ENCODE measurements around the gene TMEM98.

Gene TMEM98

GRCh38 chr17:32935726-32936125 lies 7.8 kb downstream of the TMEM98 start:
- no peak overlapping the region for H3K9ac ChIP-seq (ENCODE audit: low read length)
- H3K4me3 ChIP-seq (ENCODE audit: low read depth, low read length) = no peak overlapping the region
- H3K23ac ChIP-seq (ENCODE audit: low read length) = no peak overlapping the region
- H4K8ac ChIP-seq (ENCODE audit: low read depth, low read length) = no peak overlapping the region
- no peak overlapping the region for H2BK5ac ChIP-seq (ENCODE audit: low read depth, low read length, poor library complexity)
- H3K4me2 ChIP-seq (ENCODE audit: low read length) = no peak overlapping the region
- no peak overlapping the region for H2BK12ac ChIP-seq (ENCODE audit: low read length)
- H3K27me3 ChIP-seq (ENCODE audit: insufficient read depth, low read length) = no peaks in the 10 kb centered on the region
- H3K4ac ChIP-seq (ENCODE audit: low read depth, low read length) = no peak overlapping the region
- H2AFZ ChIP-seq (ENCODE audit: insufficient read depth, low read length, poor library complexity) = no peak overlapping the region
- DNase-seq = no peak
- H3K4me1 ChIP-seq (ENCODE audit: control insufficient read depth in 1 of 2, insufficient read depth in 2 of 2, low read length in 2 of 2) = peaks cover 7 to 9% of the 10 kb centered on the region in 2 experiments
- H3K14ac ChIP-seq (ENCODE audit: low read length) = no peak overlapping the region
- no peaks in the 10 kb centered on the region for H3K79me1 ChIP-seq (ENCODE audit: low read length)
- no peak overlapping the region for H3K27ac ChIP-seq (ENCODE audit: low read depth, low read length)
- H4K91ac ChIP-seq (ENCODE audit: low read depth, low read length) = no peak overlapping the region
- no peaks in the 10 kb centered on the region for H3K79me2 ChIP-seq (ENCODE audit: control insufficient read depth, insufficient read depth, low read length, poor library complexity)
- no CpG with 5 or more reads among the region's 2 CpGs for WGBS (ENCODE audit: extremely low coverage, insufficient coverage, insufficient read length)
- no peak overlapping the region for H2AK5ac ChIP-seq (ENCODE audit: low read length)
- no peak overlapping the region for H4K12ac ChIP-seq (ENCODE audit: low read depth, low read length)
- H3K9me3 ChIP-seq (ENCODE audit: insufficient read depth, low read depth, low read length) = no peaks in the 10 kb centered on the region
- H3K36me3 ChIP-seq (ENCODE audit: control insufficient read depth in 1 of 2, insufficient read depth in 2 of 2, low read length in 2 of 2) = peaks cover 27 to 33% of the 10 kb centered on the region in 2 experiments
- H3K18ac ChIP-seq (ENCODE audit: low read length) = no peak overlapping the region
- H2BK120ac ChIP-seq (ENCODE audit: insufficient read depth, low read length, poor library complexity) = no peak overlapping the region

GRCh38 chr17:32936186-32936893 lies 8.4 kb downstream of the TMEM98 start:
- Histone ChIP-seq H3K79me2 (ENCODE audit: control insufficient read depth, insufficient read depth, low read length, poor library complexity) (no peaks in the 10 kb centered on the region), H3K14ac (ENCODE audit: low read length) (no peak overlapping the region), H3K79me1 (ENCODE audit: low read length) (no peaks in the 10 kb centered on the region), H3K4me1 (ENCODE audit: control insufficient read depth in 1 of 2, insufficient read depth in 2 of 2, low read length in 2 of 2) (peaks cover 10 to 13% of the 10 kb centered on the region in 2 experiments), H2BK12ac (ENCODE audit: low read length) (no peak overlapping the region), H3K27ac (ENCODE audit: low read depth, low read length) (no peak overlapping the region), H2AK5ac (ENCODE audit: low read length) (no peak overlapping the region), H3K23ac (ENCODE audit: low read length) (no peak overlapping the region), H3K9ac (ENCODE audit: low read length) (no peak overlapping the region), H2BK5ac (ENCODE audit: low read depth, low read length, poor library complexity) (no peak overlapping the region), H3K4ac (ENCODE audit: low read depth, low read length) (no peak overlapping the region), H4K8ac (ENCODE audit: low read depth, low read length) (no peak overlapping the region), H3K18ac (ENCODE audit: low read length) (no peak overlapping the region), H3K36me3 (ENCODE audit: control insufficient read depth in 1 of 2, insufficient read depth in 2 of 2, low read length in 2 of 2) (peaks cover 27 to 36% of the 10 kb centered on the region in 2 experiments), H2AFZ (ENCODE audit: insufficient read depth, low read length, poor library complexity) (no peak overlapping the region), H3K4me3 (ENCODE audit: low read depth, low read length) (no peak overlapping the region), H3K4me2 (ENCODE audit: low read length) (no peak overlapping the region), H2BK120ac (ENCODE audit: insufficient read depth, low read length, poor library complexity) (no peak overlapping the region), H3K27me3 (ENCODE audit: insufficient read depth, low read length) (no peaks in the 10 kb centered on the region), H3K9me3 (ENCODE audit: insufficient read depth, low read depth, low read length) (no peaks in the 10 kb centered on the region), H4K91ac (ENCODE audit: low read depth, low read length) (no peak overlapping the region), H4K12ac (ENCODE audit: low read depth, low read length) (no peak overlapping the region)
- DNase-seq = no peak
- no CpG with 5 or more reads among the region's 15 CpGs for WGBS (ENCODE audit: extremely low coverage, insufficient coverage, insufficient read length)

GRCh38 chr17:32936894-32937500 lies 9.0 kb downstream of the TMEM98 start:
- H4K12ac ChIP-seq (ENCODE audit: low read depth, low read length) = no peak overlapping the region
- H2AFZ ChIP-seq (ENCODE audit: insufficient read depth, low read length, poor library complexity) = no peak overlapping the region
- no peaks in the 10 kb centered on the region for H3K9me3 ChIP-seq (ENCODE audit: insufficient read depth, low read depth, low read length)
- no peak overlapping the region for H2AK5ac ChIP-seq (ENCODE audit: low read length)
- peaks cover 10 to 13% of the 10 kb centered on the region in 2 experiments for H3K4me1 ChIP-seq (ENCODE audit: control insufficient read depth in 1 of 2, insufficient read depth in 2 of 2, low read length in 2 of 2)
- no peak overlapping the region for H2BK5ac ChIP-seq (ENCODE audit: low read depth, low read length, poor library complexity)
- no peak overlapping the region for H4K91ac ChIP-seq (ENCODE audit: low read depth, low read length)
- H3K4ac ChIP-seq (ENCODE audit: low read depth, low read length) = no peak overlapping the region
- H3K23ac ChIP-seq (ENCODE audit: low read length) = no peak overlapping the region
- H4K8ac ChIP-seq (ENCODE audit: low read depth, low read length) = no peak overlapping the region
- DNase-seq = peak; percentile 42 to 75
- no peak overlapping the region for H3K9ac ChIP-seq (ENCODE audit: low read length)
- H3K4me2 ChIP-seq (ENCODE audit: low read length) = no peak overlapping the region
- no peaks in the 10 kb centered on the region for H3K79me2 ChIP-seq (ENCODE audit: control insufficient read depth, insufficient read depth, low read length, poor library complexity)
- WGBS (ENCODE audit: extremely low coverage, insufficient coverage, insufficient read length) = no CpG with 5 or more reads among the region's 14 CpGs
- no peak overlapping the region for H2BK120ac ChIP-seq (ENCODE audit: insufficient read depth, low read length, poor library complexity)
- H2BK12ac ChIP-seq (ENCODE audit: low read length) = peak overlapping the region; percentile 40
- no peaks in the 10 kb centered on the region for H3K79me1 ChIP-seq (ENCODE audit: low read length)
- no peak overlapping the region for H3K27ac ChIP-seq (ENCODE audit: low read depth, low read length)
- H3K14ac ChIP-seq (ENCODE audit: low read length) = no peak overlapping the region
- H3K36me3 ChIP-seq (ENCODE audit: control insufficient read depth in 1 of 2, insufficient read depth in 2 of 2, low read length in 2 of 2) = peaks cover 30 to 37% of the 10 kb centered on the region in 2 experiments
- H3K27me3 ChIP-seq (ENCODE audit: insufficient read depth, low read length) = no peaks in the 10 kb centered on the region
- H3K18ac ChIP-seq (ENCODE audit: low read length) = no peak overlapping the region
- no peak overlapping the region for H3K4me3 ChIP-seq (ENCODE audit: low read depth, low read length)

GRCh38 chr17:32940706-32941390 lies 12.9 kb downstream of the TMEM98 start:
- peaks cover 24 to 26% of the 10 kb centered on the region in 2 experiments for H3K4me1 ChIP-seq (ENCODE audit: control insufficient read depth in 1 of 2, insufficient read depth in 2 of 2, low read length in 2 of 2)
- H4K8ac ChIP-seq (ENCODE audit: low read depth, low read length) = no peak overlapping the region
- H3K4me3 ChIP-seq (ENCODE audit: low read depth, low read length) = no peak overlapping the region
- peaks cover 19 to 24% of the 10 kb centered on the region in 2 experiments for H3K36me3 ChIP-seq (ENCODE audit: control insufficient read depth in 1 of 2, insufficient read depth in 2 of 2, low read length in 2 of 2)
- H2BK120ac ChIP-seq (ENCODE audit: insufficient read depth, low read length, poor library complexity) = no peak overlapping the region
- peak; percentile 87 to 90 for DNase-seq
- H3K9ac ChIP-seq (ENCODE audit: low read length) = no peak overlapping the region
- WGBS (ENCODE audit: extremely low coverage, insufficient coverage, insufficient read length) = no CpG with 5 or more reads among the region's 10 CpGs
- no peak overlapping the region for H3K23ac ChIP-seq (ENCODE audit: low read length)
- H4K91ac ChIP-seq (ENCODE audit: low read depth, low read length) = no peak overlapping the region
- no peaks in the 10 kb centered on the region for H3K27me3 ChIP-seq (ENCODE audit: insufficient read depth, low read length)
- peak overlapping the region; percentile 29 for H3K27ac ChIP-seq (ENCODE audit: low read depth, low read length)
- H3K79me1 ChIP-seq (ENCODE audit: low read length) = peaks cover 6% of the 10 kb centered on the region
- H2BK5ac ChIP-seq (ENCODE audit: low read depth, low read length, poor library complexity) = no peak overlapping the region
- no peak overlapping the region for H2AFZ ChIP-seq (ENCODE audit: insufficient read depth, low read length, poor library complexity)
- H3K18ac ChIP-seq (ENCODE audit: low read length) = no peak overlapping the region
- H3K79me2 ChIP-seq (ENCODE audit: control insufficient read depth, insufficient read depth, low read length, poor library complexity) = no peaks in the 10 kb centered on the region
- H3K14ac ChIP-seq (ENCODE audit: low read length) = no peak overlapping the region
- H3K4ac ChIP-seq (ENCODE audit: low read depth, low read length) = no peak overlapping the region
- H3K4me2 ChIP-seq (ENCODE audit: low read length) = peak overlapping the region; percentile 7
- H3K9me3 ChIP-seq (ENCODE audit: insufficient read depth, low read depth, low read length) = no peaks in the 10 kb centered on the region
- H4K12ac ChIP-seq (ENCODE audit: low read depth, low read length) = no peak overlapping the region
- no peak overlapping the region for H2AK5ac ChIP-seq (ENCODE audit: low read length)
- no peak overlapping the region for H2BK12ac ChIP-seq (ENCODE audit: low read length)
